ENCODE measurements around the gene PAPSS1. TPM values are rescaled to one million over a fixed set of nuclear protein-coding genes. Genes with fewer than 3 reads are reported as not detected.

Gene PAPSS1
- total and polyA plus RNA-seq, 2 experiments from 2014 or later: 25.4 to 40.6 TPM

GRCh38 chr4:107625391-107625902 lies 94.6 kb downstream of the PAPSS1 start:
- H3K36me3 ChIP-seq: no peaks in the 10 kb centered on the region
- H3K27ac ChIP-seq: no peak overlapping the region
- no peak overlapping the region for H3K4me3 ChIP-seq
- no peak for DNase-seq (ENCODE audit: low read depth in 1 of 2, low spot score in 1 of 2)
- no peak for TF ChIP-seq CTCF (IDR thresholded peaks at IDR 0.05; ENCODE audit: low read depth, low read length)
- no peaks in the 10 kb centered on the region for H3K9me3 ChIP-seq (ENCODE audit: low read depth)
- no peaks in the 10 kb centered on the region for H3K4me1 ChIP-seq (ENCODE audit: low read depth)
- no peaks in the 10 kb centered on the region for H3K27me3 ChIP-seq

GRCh38 chr4:107624024-107624423 lies 96.0 kb downstream of the PAPSS1 start:
- no peak for DNase-seq (ENCODE audit: low read depth in 1 of 2, low spot score in 1 of 2)
- Histone ChIP-seq H3K27ac (no peak overlapping the region), H3K36me3 (no peaks in the 10 kb centered on the region), H3K4me3 (no peak overlapping the region), H3K4me1 (ENCODE audit: low read depth) (no peaks in the 10 kb centered on the region), H3K9me3 (ENCODE audit: low read depth) (no peaks in the 10 kb centered on the region), H3K27me3 (no peaks in the 10 kb centered on the region)
- TF ChIP-seq CTCF (IDR thresholded peaks at IDR 0.05; ENCODE audit: low read depth, low read length): no peak

DNA sequence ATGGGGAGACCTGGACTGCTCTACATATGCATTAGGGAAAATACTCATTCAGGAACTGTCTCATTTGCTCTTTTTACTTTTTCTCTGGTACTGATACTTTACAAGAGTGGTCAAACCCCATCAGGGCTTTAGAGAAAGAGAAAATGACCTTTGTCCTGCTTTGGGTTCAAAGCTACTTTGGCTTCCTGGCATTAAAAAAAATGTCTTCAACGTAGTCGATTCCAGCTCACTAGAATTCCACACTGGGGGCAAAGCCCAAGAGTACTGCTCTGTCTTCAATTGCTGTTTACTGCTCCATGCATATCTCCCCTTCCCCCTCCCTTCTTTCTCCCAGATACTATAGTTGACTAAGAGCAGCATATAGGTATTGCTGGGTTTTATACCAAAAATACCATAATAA lies 98.0 kb downstream of the PAPSS1 start:
- H3K27me3 ChIP-seq: no peaks in the 10 kb centered on the region
- H3K27ac ChIP-seq: no peak overlapping the region
- H3K9me3 ChIP-seq (ENCODE audit: low read depth): no peaks in the 10 kb centered on the region
- H3K4me1 ChIP-seq (ENCODE audit: low read depth): no peaks in the 10 kb centered on the region
- no peak overlapping the region for H3K4me3 ChIP-seq
- no peak for DNase-seq (ENCODE audit: low read depth in 1 of 2, low spot score in 1 of 2)
- TF ChIP-seq CTCF (IDR thresholded peaks at IDR 0.05; ENCODE audit: low read depth, low read length): no peak
- H3K36me3 ChIP-seq: peaks cover 2% of the 10 kb centered on the region

DNA sequence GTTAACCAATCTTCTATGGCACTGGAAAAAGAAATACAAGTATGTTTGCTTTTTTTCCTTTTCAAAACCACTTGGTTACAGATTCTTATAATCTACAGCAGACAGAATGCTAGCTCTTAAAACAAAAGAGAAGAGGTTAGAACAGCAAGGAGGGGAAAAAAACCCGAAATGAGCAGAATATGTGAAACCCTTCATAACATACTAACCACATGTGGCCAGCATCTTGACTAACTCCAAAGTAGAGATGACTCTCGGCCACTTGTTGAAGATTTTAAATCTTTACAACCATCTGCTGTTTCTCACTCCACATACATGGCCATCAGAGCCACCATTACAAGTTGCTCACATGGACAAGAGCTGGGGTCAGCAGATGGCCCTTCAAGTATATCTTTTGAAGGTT lies 100.3 kb downstream of the PAPSS1 start:
- Histone ChIP-seq H3K4me3 (no peak overlapping the region), H3K9me3 (ENCODE audit: low read depth) (no peaks in the 10 kb centered on the region), H3K36me3 (peaks cover 2% of the 10 kb centered on the region), H3K27me3 (no peaks in the 10 kb centered on the region), H3K27ac (no peak overlapping the region), H3K4me1 (ENCODE audit: low read depth) (no peaks in the 10 kb centered on the region)
- DNase-seq (ENCODE audit: low read depth in 1 of 2, low spot score in 1 of 2): no peak
- no peak for TF ChIP-seq CTCF (IDR thresholded peaks at IDR 0.05; ENCODE audit: low read depth, low read length)

GRCh38 chr4:107619066-107619465 lies 101.0 kb downstream of the PAPSS1 start:
- Histone ChIP-seq H3K4me1 (ENCODE audit: low read depth) (no peaks in the 10 kb centered on the region), H3K27ac (no peak overlapping the region), H3K27me3 (no peaks in the 10 kb centered on the region), H3K9me3 (ENCODE audit: low read depth) (no peaks in the 10 kb centered on the region), H3K36me3 (peaks cover 2% of the 10 kb centered on the region), H3K4me3 (no peak overlapping the region)
- DNase-seq (ENCODE audit: low read depth in 1 of 2, low spot score in 1 of 2): peak in 1 of 2 donors; percentile 79
- TF ChIP-seq CTCF (IDR thresholded peaks at IDR 0.05; ENCODE audit: low read depth, low read length): no peak

GRCh38 chr4:107618656-107619055 lies 101.4 kb downstream of the PAPSS1 start:
- TF ChIP-seq CTCF (IDR thresholded peaks at IDR 0.05; ENCODE audit: low read depth, low read length): no peak
- no peaks in the 10 kb centered on the region for H3K4me1 ChIP-seq (ENCODE audit: low read depth)
- H3K27me3 ChIP-seq: no peaks in the 10 kb centered on the region
- no peak for DNase-seq (ENCODE audit: low read depth in 1 of 2, low spot score in 1 of 2)
- H3K27ac ChIP-seq: no peak overlapping the region
- no peaks in the 10 kb centered on the region for H3K9me3 ChIP-seq (ENCODE audit: low read depth)
- H3K36me3 ChIP-seq: peaks cover 4% of the 10 kb centered on the region
- no peak overlapping the region for H3K4me3 ChIP-seq
